GM21367 (cell line): ENCODE results near the gene SPOUT1.
A peak's percentile ranks its signal among the peaks of the same experiment; 100 is the strongest.

Experiments used
- ATAC-seq: cut with Tn5 transposase; IDR thresholded peaks from one replicate; pipeline ENCODE4 v1.9.1; 2021; ENCODE audit not compliant: unreplicated experiment

The SPOUT1 gene

DNA sequence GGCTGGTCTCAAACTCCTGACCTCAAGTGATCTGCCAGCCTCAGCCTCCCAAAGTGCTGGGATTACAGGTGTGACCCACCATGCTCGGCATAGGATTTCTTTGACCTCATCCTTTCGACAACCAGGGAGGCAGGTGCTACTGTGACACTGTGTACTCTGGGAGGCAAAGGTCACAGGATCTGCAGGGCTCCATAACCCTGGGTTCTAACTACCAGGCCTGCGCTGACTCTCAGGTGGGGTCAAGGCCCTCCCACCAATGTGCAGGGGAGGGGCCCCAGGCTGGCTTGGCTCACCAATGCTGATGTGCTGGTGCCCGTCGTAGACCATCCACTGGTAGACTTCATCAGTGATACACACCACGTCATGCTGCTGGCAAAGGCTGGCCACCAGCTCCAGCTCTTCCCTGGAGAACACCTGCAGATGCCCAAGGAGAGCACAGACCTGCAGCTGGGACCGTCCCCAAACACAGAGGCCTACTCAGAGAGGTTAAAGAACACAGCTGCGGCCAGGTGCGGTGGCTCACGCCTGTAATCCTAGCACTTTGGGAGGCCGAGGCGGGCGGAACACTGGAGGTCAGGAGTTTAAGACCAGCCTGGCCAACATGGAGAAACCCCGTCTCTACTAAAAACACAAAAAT lies 7.0 kb upstream of the SPOUT1 start:
- no peak for ATAC-seq

- no peak for ATAC-seq
These were observed 5.9 kb upstream of the SPOUT1 start for GRCh38 chr9:128835246-128836210.

DNA sequence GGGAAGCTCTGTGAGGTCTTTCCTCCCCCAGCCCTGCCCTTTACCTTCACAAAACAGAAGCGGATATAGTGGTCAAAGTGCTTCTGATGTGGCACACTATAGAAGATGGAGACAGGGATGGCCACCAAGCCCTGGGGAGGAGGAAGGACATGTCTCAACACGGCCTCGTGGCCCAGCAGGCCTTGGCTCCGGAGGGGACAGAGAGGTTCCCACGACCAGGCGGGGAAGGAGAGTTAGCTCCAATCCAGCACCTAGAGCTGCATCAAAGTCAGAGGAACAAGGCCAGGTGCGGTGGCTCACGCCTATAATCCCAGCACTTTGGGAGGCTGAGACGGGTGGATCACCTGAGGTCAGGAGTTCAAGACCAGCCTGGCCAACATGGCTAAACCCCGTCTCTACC lies 4.1 kb upstream of the SPOUT1 start:
- no peak for ATAC-seq

GRCh38 chr9:128828719-128829452 lies 708 bp downstream of the SPOUT1 start:
- ATAC-seq = peak; percentile 1

GRCh38 chr9:128828267-128828666 lies 1.3 kb downstream of the SPOUT1 start:
- no peak for ATAC-seq

GRCh38 chr9:128825923-128826700 lies 3.5 kb downstream of the SPOUT1 start:
- ATAC-seq = no peak

GRCh38 chr9:128824911-128825310 lies 4.7 kb downstream of the SPOUT1 start:
- ATAC-seq = no peak

- no peak for ATAC-seq
These were observed 5.6 kb downstream of the SPOUT1 start for GRCh38 chr9:128823903-128824406.

DNA sequence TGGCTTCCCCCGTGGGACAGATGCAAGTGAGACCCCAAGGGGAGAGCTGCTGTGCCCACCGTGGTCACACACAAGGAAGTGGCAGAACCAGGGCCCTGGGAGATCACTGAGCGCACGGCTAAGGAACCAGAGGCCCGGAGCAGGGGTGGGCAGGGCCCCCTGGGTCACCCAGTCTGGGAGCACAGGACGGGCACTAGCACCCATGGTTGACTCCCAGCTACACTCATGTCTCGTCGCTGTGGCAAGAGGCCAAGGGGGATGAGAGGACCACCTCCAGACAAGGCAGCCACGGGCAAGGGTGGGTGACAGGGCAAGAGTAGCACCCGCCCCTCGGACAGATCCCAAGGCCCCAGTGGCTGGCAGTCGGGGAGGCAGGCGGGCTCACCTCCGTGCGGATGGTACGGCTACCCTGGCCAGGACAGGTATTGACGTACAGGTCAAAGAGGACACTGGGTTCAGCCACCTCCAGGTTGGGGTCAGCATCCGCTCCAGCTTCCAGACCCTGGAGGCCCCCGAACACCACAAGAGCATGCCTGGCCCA lies 6.2 kb downstream of the SPOUT1 start:
- no peak for ATAC-seq

DNA sequence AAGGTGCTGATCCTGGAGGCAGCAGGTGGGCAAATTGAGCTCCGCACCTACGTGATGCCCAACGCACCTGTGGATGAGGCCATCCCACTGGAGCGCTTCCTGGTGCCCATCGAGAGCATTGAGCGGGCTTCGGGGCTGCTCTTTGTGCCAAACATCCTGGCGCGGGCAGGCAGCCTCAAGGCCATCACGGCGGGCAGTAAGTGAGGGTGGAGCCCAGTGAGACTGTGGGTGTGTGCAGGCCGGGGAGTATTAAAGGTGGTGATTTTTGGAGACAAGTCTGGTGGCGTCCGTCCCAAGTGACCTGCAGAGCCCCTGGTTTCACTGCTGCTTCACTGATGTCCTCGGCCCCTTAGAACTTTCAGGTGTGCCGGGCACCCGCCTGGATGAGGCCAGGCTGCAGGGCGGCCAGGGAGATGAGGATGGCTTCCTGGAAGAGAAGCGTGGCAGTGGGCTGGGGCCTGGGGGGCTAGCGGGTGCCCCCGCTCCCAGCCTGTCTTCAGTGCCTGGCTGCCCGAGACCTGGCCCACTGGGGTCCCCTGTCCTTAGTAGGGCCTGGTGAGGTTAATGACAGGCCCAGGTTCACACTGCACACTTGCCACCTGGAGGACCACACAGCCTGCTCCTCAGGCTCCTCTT lies 7.1 kb downstream of the SPOUT1 start:
- ATAC-seq = no peak

GRCh38 chr9:128821584-128822406 lies 7.8 kb downstream of the SPOUT1 start:
- ATAC-seq = no peak

GRCh38 chr9:128820665-128821583 lies 8.7 kb downstream of the SPOUT1 start:
- no peak for ATAC-seq

DNA sequence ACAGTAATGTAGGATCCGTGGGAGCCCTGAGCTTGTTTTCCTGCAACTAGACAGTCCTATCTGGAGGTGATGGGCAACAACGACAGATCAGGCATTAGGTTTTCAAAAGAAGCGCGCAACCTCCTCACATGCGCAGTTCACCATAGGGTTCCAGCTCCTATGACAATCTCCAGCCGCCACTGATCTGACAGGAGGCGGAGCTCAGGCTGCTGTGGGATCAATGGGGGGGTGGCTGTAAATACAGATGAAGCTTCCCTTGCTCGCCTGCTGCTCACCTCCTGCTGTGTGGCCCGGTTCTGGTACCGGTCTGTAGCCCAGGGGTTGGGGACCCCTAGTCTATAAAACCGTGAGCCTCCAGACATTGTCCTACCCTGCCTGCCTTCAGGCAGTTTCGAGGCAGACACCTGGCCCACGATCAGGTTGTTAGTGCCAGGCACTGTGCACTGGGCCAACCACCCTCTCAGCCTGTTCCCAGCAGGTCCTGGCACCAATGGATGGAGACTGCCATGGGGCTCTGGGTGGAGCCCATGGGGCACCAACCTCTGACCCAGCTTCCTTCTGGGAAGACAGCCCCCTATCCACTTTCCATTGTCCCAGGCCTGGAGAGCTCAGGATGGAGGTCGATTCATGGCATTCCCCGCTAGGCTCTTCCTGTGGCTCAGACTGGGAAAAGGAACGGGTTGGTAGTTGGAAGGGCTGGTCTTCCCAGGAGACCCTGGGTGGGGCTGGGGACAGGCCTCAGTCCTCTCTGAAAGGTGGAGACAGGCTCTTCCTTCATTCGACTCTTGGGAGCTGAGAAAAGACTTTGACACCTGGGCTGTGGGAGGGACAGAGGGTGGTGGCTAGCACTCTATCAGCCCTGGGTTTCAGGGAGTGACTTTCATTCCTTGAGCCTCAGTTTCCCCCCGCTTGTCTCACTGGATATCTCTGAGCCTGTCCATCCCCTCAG lies 9.6 kb downstream of the SPOUT1 start:
- ATAC-seq = no peak

GRCh38 chr9:128818839-128819715 lies 10.5 kb downstream of the SPOUT1 start:
- no peak for ATAC-seq

DNA sequence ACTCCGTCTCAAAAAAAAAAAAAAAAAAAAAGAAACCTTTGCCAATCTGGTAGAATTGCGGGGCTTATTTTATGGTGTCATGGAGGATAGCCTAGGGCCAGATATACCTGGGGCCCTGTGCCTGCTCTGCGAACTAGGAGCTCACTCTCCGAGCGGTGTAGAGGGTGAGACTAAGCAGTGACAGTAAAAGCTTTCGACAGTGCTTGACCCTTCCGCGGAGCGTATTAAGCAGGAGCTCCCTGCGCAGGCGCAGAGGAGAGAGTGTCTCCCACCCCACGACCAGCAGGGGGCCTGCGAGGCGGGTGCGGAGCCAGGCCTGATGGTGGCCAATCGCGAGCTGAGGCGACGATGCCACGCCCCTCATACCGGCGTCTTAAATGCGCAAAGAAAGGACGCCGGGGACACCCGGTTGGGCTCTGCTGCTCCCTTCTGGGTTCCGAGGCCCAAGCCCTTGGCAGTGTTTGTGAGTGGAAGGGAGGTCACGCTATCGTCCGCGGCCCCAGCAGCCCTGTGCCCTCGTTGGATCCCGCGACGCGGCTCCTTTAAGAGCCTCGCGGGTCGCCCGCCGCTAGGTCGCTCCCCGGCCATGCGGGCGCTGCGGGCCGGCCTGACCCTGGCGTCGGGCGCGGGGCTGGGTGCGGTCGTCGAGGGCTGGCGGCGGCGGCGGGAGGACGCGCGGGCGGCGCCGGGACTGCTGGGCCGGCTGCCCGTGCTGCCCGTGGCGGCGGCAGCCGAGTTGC lies 11.3 kb downstream of the SPOUT1 start, which contains the start of gene ENDOG:
ENDOG (plus strand) TSS at position 402 of the 740 bp plus-strand sequence; CDS start at position 587, 185 bp downstream.
- ATAC-seq = peak; percentile 86
